HG03521 (cell line): ENCODE measurements around the gene CAPZA1.

ENCODE experiments used
- ATAC-seq: cut with Tn5 transposase; IDR thresholded peaks from one replicate; pipeline ENCODE4 v1.9.1; 2021; ENCODE audit warnings: mild to moderate bottlenecking, moderate library complexity; ENCODE audit not compliant: unreplicated experiment

CAPZA1 gene

DNA sequence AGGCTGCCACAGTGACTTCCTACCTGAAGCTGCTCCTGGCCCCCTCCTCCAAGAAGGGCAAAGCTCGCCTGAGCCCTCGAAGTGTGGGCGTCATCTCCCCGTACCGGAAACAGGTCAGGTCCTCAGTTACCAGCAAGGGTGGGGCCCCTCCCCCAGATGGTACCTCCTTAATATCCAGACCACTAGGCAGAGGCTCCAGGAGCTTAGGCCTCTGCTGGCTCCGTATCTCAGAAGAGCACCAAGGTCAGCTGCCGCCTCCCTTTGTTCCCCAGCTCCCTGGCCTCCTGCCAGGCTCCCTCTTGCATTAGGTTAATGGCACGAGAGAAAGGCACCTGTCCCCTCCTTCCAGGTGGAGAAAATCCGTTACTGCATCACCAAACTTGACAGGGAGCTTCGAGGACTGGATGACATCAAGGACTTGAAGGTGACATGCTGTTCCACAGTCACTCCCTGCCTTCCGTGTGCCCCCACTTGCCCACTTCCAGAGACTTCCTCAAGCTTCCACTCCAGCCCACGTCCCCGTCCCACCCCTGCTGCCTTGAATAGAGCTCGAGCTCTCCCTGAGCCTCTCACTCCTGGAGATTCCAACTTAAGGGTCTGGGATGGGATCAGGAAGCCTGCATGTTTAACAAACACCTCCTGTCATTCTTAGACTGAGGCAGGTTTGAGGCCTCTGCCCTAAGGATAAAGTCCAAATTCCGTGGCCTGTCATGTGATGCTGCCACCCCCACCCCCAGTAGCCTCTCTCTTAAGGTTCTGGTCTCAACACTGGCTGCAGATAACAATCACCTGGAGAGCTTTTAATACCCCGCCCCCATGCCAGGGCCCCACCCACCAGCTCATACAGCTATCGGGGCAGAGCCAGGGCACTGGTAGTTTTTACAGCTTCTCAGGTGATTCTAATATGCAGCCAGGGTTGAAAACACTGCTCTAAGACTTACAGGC is 79.0 kb downstream of the CAPZA1 start:
- ATAC-seq: no peak

DNA sequence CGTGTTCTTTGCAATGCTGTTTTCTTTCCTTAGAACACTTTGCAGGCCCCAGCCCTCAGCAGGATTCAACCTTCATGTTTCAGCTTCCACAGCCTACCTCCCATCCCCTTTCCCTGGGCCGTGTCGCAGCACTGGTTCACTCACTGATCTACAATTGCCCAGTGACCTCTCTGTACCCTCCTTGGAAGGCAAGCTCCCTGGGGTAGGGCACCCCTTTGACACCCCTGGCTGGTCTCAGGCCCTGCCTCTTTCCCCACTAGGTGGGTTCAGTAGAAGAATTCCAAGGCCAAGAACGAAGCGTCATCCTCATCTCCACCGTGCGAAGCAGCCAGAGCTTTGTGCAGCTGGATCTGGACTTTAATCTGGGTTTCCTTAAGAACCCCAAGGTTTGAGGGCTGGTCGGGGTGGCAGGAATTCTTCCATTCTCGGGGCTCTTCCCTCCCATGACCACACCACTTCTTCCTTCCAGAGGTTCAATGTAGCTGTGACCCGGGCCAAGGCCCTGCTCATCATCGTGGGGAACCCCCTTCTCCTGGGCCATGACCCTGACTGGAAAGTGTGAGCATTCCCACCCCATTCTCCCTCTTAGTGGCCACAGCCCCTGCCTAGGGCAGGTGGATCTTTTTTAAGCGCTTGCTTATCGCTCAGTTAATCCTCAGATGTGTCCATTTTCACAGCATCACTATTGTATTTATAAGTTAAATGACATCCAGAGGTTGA is 80.0 kb downstream of the CAPZA1 start:
- ATAC-seq: no peak

DNA sequence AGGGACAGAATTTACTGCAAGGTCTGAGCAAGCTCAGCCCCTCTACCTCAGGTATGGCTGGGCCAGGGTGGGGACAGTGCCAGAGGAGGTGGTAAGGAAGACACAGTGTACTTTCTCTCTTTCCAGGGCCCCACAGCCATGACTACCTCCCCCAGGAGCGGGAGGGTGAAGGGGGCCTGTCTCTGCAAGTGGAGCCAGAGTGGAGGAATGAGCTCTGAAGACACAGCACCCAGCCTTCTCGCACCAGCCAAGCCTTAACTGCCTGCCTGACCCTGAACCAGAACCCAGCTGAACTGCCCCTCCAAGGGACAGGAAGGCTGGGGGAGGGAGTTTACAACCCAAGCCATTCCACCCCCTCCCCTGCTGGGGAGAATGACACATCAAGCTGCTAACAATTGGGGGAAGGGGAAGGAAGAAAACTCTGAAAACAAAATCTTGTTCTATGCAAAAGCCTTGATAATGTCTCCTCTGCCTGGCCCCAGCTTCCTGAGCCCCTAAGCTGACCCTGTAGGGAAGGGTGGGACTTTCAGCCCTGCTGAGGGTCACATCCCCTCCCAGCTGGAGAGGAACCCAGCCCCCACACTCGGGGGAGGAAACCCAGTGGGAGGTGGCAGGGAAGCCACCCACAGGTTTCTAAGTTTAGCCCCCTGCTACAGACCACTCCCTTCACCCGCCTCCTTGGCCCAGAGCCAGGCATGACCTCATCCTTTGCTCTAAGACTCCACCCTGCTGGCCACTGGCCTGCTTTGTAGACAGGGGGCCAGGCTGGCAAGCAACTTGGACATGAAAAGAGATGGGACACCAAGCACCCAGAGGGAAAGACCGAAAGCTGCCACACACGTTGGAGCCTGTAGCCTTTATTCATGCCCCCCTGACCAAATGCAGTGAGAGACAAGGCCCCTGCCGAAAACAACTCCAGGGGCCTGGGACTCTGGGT is 80.9 kb downstream of the CAPZA1 start:
- peak; percentile 42 for ATAC-seq

DNA sequence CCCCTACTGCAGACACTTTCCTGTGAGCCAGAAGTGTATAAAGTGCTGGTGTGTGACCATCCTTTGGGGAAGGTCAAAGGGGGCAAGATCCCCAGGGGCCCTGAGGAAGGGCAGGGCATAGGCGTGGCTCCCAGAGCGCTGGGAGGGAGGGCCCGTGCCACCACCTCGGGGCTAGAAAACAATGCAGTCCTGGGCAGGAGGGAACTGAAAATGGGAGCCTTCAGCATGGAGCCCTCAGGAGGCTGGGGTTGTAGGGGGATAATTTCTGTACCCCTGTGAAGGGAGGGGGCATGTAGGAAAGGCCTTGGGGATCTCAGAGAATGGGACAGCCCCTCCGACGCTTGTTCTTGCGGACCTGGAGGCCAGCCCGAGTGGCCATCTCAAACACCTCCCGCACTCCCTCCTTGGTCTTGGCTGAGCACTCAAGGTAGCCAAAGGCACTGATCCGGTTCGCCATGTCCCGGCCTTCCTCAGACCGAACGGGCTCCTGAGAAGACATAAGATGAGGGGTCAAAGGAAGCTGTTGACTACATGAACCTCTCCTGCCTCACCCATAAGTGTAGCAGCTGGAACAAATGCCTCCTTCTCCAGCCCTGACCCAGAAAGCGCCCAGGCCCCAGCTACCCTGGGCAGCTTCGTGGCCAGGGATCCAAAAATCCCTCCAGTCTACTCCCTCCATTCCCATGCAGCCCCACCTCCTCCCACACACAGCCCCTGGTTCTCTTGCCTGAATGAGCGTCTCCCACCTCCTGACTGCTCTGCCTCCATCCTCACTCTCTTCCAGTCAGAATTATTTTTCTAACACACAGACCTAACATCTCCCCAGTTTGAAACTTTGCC is 81.8 kb downstream of the CAPZA1 start:
- ATAC-seq: no peak

DNA sequence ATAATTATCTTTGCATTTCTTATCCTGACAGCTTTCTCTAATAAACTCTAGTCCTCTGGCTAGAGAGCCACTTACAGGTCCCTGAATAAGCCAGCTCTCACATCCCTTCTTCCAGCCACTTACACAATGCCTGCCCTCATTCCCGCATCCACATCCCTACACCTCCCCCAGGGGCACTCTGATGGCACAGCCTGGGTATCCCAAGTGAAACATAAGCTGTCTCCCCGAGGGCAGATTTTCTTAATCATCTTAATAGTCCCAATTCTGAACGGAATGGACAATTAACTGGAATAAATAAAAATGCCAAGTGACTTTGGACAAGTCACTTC is 82.4 kb downstream of the CAPZA1 start:
- ATAC-seq: no peak

DNA sequence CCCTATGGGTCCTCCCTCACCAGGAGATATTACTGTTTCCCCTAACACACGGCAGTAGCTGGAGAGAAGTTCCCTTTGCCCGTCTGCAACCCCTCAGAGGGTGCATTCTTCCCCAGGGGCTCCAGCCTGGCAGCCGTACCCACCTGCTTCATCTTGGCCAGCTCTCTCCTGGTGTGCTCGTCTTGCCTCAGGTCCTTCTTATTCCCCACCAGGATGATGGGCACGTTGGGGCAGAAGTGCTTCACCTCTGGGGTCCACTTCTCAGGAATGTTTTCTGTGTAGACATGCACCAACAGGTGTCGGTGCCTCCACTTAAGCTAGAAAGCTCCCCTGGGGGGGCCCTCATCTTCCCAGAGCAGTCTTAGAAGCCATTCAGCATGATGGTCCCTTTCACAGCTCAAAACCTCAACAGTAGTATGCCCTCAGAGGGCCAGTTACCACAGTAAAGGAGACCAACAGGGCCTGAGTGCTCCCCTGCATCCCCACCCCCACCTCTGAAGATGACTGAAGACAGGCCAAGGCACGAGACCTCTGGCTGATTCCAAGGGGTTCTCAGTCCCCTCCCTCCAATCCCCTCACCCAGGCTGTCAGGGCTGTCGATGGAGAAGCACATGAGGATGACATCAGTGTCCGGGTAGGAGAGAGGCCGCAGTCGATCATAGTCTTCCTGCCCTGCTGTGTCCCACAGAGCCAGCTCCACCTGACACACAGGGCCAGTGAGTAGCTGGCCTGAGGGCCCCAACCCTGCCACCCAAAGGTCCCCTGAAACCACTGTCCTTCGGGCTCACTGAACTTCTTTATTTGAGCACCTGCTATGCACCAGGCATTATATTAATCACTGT is 83.0 kb downstream of the CAPZA1 start:
- no peak for ATAC-seq

DNA sequence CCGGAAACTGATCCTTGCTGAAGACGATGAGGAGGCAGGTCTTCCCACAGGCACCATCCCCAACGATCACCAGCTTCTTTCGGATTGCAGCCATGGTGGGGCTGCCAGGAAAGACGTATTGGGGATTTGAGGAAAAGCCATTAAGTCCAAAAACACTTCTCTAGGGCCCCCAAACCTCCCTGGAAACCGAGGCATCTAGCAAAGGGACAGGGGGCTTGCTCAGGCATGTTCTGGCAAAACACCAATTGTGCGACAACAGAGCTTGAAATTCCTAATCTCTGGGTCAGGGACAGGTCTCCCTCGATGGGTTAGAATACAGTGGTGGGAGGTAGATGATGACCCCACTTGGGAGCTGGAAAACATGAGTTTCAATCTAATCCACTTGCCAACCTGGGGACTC is 84.1 kb downstream of the CAPZA1 start:
- no peak for ATAC-seq

DNA sequence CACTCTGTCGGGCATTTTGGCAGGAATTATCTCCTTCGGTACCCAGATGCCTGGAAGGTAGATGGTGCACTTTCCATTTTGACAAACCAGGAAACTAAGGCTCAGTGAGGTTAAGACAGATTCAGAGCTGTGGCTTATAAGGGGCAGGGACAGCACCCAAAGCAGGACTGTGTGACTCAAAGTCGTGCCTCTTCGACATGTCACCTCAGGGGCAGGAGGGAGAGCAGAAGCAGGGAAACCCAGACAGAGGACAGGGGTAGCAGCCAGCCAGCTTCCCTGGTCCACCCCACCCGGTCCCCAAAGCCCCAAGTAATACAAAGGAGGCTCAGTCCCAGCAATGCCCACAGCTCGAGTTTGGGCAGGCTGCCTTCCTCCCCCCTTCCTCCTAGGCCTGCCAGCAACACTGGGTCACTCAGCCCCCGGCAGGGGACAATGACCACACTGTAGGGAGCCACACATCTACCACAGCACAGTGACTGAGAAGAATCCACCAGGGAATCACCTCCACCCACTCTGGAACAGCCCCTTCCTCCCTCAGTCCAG is 84.8 kb downstream of the CAPZA1 start:
- ATAC-seq: no peak

DNA sequence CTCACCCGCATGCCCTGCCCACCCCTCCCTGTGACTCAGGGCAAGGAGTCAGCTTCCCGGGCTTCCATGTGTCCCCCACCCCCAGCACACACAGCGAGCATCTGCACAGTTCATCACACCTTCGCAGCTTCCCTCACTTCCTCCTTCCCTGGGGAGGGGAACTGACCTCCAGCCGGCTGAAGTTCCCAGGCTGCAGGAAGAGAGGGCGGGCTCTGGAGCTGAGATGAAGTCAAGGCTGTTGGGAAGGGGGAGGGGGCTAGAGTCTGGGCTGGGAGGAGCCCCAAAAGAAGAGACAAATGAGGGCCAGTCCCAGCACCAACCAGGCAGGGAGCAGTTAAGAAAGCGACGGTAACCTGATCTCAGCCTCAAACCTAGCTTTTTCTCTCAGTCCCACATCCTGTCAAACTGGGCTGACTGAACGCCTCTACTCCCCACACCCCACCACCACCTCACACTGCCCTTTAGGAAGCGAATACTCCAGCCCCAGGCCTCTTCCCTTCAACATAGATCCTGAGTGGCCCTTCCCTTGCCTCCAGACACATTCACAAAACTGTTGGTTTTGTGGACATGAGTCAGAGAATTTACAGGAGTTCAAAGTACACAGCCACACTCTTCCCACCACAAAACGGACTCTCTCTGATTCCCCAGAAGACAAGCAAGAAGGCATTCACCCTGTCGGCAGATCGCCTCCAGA is 85.4 kb downstream of the CAPZA1 start:
- peak; percentile 46 for ATAC-seq

DNA sequence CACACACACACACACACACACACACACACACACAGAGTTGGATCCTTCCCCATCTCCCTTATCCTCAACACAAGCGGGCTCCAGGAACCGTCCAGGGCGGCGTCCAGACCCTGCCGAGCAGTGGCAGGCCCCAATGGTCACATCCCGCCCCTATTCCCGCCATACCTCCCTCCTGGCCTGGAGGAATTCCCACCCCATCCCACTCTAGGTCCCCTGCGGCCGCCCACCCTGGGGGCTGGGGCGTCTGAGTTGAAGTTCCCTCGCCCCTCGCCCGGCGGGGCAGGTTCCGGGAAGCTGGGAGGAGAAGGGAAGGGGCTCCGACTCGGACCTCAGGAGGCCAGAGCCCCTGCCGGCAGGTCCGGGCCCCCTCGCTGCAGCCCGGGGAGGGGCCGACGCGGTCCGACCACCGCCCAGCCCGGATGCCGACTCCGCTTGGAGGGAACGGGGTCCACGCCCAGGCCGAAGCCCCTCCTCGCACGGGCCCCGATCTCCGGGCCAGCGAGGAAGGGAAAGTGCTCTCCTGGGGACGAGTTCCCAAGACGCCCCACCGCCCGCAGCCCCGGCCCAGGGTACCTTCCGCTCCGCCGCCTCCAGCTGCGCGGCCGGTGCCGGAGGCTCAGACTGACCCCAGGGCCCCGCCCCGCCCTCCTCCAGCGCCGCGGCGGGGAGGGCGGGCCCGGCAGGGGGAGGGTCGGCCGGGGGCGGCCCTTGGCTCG is 87.0 kb downstream of the CAPZA1 start, which contains the start of gene RHOC:
Gene RHOC (minus strand): TSS at position 623 of the 716 bp plus-strand sequence. CDS start 3,328 bp downstream, outside the sequence.
- peak; percentile 66 for ATAC-seq

DNA sequence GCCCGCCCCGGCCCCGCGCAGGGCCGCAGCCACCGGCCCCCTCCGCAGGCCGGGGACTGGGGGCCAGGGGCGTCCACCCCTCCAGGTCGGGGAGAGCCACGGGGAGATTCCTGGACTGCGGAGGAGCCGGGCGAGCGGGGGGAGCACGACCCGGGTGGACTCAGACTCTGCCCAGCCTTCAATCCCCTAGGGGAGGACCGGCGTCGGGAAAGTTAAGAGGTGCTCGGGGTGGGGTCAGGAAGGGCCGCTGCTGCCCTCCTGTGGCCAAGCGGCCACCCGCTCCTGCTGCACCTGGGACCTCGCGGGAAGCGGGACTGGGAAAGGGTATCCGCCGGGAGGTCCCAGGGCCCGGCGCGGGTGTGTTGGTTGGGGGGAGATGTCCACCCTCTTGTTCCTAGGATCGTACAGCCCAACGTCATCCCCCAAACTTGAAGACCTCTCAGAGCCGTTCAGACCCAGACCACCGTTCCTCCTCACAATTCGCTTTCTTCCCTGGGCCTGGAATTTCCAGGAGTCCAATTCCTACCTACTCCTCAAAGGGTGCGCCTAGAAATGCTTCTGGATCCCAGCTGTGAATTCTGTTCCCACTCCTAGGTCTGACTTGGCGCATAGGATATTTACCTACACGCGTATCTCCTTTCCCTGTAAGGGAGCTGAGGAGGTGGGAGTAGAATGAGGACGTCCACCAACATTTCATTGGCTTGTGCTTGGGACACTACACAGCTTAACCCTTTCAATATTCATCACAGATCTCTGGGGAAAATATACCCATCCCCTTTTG is 87.8 kb downstream of the CAPZA1 start:
- ATAC-seq: peak; percentile 57

DNA sequence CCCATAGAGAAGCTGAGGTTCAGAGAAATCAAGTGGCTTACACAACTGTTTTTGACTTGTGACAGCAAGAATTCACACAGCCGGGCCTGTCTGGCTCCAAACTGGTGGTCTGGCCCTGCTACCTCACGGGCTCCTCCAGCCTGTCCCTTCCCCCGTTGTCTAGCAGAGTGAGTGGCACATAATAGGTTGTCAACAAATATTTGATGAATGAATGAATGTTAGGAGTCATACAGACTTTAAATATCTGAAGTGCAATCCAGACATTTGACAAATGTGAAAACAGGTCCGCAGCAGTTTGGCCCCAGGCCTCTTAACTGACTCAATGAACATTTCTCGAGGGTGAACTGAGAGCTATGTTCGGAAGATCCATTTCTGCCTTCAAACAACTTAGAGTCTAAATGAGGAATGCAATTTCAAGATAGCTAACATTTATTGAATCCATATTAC is 88.4 kb downstream of the CAPZA1 start:
- no peak for ATAC-seq

DNA sequence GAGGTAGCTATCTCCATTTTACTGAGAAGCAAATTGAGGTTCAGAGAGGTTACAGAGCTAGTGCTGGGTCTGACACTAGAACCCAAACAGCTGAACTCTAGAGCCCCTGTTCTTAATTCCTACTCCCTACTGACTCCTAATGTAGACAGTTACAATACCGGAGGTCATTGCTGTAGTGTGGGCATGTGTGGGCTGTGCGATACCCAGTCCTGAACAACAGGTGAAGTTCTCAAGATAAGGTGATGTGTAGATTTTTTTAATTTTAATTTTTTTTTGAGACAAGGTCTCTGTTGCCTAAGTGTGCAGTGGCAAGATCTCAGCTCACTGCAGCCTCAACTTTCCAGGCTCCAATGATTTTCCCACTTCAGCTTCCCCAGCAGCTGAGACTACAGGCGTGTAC is 88.9 kb downstream of the CAPZA1 start:
- no peak for ATAC-seq

DNA sequence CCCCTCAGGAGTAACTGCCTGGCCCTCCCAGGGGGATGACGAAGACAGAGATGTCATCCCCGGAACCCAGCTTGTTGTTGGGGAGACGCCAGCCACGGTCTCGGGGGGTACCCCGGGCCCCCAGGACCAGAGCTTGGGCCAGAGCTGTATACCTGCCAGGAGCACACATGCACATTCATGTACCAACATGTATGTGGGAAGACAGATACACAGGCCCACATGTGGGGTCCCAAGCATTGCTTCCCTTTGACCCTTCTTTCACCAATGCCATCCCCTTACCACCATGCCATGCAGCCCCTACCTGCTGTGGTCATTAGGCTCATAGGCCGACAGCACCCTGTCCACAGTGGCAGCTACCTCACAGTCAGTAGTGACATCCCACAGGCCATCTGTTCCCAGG is 90.5 kb downstream of the CAPZA1 start:
- no peak for ATAC-seq

DNA sequence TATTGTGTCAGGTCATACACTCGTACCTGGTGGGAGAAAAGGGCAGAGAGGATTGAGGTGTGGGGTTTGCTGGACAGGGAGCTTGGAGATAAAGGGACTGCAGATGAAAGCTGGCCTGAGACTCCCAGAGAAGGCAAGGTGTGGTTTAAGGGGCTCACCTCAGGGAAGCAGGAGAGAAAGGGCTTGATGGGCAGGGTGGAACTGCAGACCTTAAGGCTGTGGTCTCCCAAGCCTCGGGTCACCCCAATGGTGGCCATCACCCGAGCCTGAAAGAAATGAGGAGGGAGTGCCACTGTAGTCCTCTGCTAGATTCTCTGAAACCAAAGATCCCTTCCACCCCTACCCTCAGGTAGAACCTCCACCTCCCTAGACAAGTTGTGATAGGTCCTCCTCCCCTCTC is 91.0 kb downstream of the CAPZA1 start:
- no peak for ATAC-seq

DNA sequence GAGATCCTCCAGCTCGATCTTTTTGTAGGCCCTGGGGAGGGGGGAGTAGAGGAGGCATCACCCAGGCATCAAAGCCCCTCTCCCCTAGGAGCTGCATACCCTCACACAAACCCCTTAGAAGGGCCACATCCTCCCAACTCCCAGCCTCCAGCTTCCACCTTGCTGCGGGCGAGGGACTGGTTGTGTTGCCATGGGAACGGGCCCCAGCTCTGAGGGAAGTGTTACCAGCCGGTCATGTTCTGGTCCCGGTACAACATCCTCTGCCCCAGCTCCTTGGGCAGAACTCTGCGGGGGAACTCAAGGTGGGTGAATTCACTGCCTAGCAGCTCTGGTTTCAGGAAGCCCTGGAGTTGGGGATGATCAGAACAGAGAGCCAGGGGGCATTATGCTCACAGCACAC is 91.4 kb downstream of the CAPZA1 start:
- no peak for ATAC-seq

DNA sequence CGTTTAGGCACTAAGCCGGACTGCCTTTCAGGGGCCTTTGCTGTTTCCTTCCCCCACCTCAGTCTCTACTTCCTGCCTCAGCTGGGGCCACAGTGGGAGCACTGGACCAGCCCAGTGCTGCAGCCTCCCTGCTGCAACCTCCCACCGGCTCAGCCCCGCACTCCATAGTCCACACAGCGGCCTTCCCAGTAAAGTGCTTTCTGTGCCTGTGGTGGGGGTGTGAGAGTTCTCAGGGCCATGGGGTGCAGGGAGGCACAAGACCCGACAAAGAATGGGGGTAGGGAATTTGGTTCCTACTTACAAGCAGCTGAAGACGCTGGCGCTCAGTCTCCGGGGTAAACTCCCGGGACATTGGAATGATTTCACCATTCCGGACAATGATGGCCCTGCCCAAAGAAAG is 92.0 kb downstream of the CAPZA1 start:
- ATAC-seq: no peak
